Esophagus squamous epithelium (tissue), 5 donors: ENCODE results near the gene TCERG1L. TPM values are rescaled to one million over a fixed set of nuclear protein-coding genes. Genes with fewer than 3 reads are reported as not detected.

ENCODE experiments used
- DNase-seq: peaks from one replicate; lab custom pipeline; 2025; lab: John Stamatoyannopoulos, UW
- H3K27ac ChIP-seq, 4 donors: fragments of 200-600 bp; sonication (generic); one replicate each; pipeline ENCODE4 v1.5.1; 2016 to 2019; ENCODE audit warnings: mild to moderate bottlenecking in 1 of 4
- H3K27me3 ChIP-seq, 4 donors: fragments of 200-600 bp; sonication (generic); 1 replicate in 3 of 4; 2 replicates in 1 of 4; pipeline versions ENCODE4 v1.5.1 to v1.6.0; 2017 to 2021; ENCODE audit warnings: antibody characterized with exemption in 1 of 4
- H3K36me3 ChIP-seq, 3 donors: fragments of 200-600 bp; sonication (generic); one replicate each; pipeline ENCODE4 v1.5.1; 2016 to 2019
- H3K4me1 ChIP-seq, 3 donors: fragments of 200-600 bp; sonication (generic); one replicate each; pipeline ENCODE4 v1.5.1; 2017 to 2019
- H3K4me3 ChIP-seq, 4 donors: fragments of 200-600 bp; sonication (generic); 1 replicate in 3 of 4; 2 replicates in 1 of 4; pipeline ENCODE4 v1.5.1; 2016 to 2019; ENCODE audit warnings: mild to moderate bottlenecking in 2 of 4, moderate library complexity in 1 of 4
- H3K9me3 ChIP-seq, 3 donors: fragments of 200-600 bp; sonication (generic); one replicate each; pipeline ENCODE4 v1.5.1; 2016 to 2019
- CTCF ChIP-seq, 6 experiments: fragments of 450-650 bp in 4 of 6; fragments of 200-600 bp in 2 of 6; sonication (generic) in 2 of 6; IDR thresholded peaks; one replicate each; pipeline ENCODE4 v1.5.1; 2016 to 2019; ENCODE audit warnings: antibody characterized with exemption in 6 of 6, mild to moderate bottlenecking in 4 of 6, moderate library complexity in 4 of 6
- POLR2A ChIP-seq, 4 donors: fragments of 450-650 bp; IDR thresholded peaks; one replicate each; pipeline ENCODE4 v1.6.1; 2017; ENCODE audit warnings: antibody characterized with exemption in 4 of 4, mild to moderate bottlenecking in 4 of 4, moderate library complexity in 3 of 4
- WGBS, 2 donors: methylation state at CpG; one replicate each; pipeline ENCODE4 v1.1.5; 2018; 5-methylcytosine and 5-hydroxymethylcytosine counted together
- intact Hi-C: fragments of 100-400 bp; cut with DNase I; formaldehyde crosslinking; loops from one replicate; pipeline ENCODE4 v1.15.0; 2022
- total RNA-seq, 4 donors: library from RNA; depleted of rRNA; stranded (reverse); fragments of >200 nt; gene quantifications; one replicate each; pipeline ENCODE4 v1.1.0, GENCODE V29; 2016
- donor health status: DM: yes; HTN: yes; CAD: no.

TCERG1L gene
- total RNA-seq, 4 donors from 2014 or later: 0.12 to 2.9 (median 0.48) TPM

- DNase-seq: no peak
- TF ChIP-seq POLR2A (IDR thresholded peaks at IDR 0.05) (no peak), CTCF (IDR thresholded peaks at IDR 0.05) (no peak)
- intact Hi-C loops: no loop called here
- WGBS, 2 donors: 83% methylated on average over 12 to 15 of the region's 24 CpGs
- no peak overlapping the region for H3K27ac ChIP-seq
- H3K4me1 ChIP-seq: no peaks in the 10 kb centered on the region
- H3K4me3 ChIP-seq: no peak overlapping the region
- no peaks in the 10 kb centered on the region for H3K9me3 ChIP-seq
- no peaks in the 10 kb centered on the region for H3K27me3 ChIP-seq
- no peaks in the 10 kb centered on the region for H3K36me3 ChIP-seq
Observed at GRCh38 chr10:131116216-131116990, 195.1 kb downstream of the TCERG1L start.

- TF ChIP-seq POLR2A (IDR thresholded peaks at IDR 0.05) (no peak), CTCF (IDR thresholded peaks at IDR 0.05) (no peak)
- intact Hi-C loops: no loop called here
- Histone ChIP-seq H3K4me1 (no peaks in the 10 kb centered on the region), H3K27me3 (no peaks in the 10 kb centered on the region), H3K27ac (no peak overlapping the region), H3K4me3 (no peak overlapping the region), H3K9me3 (no peaks in the 10 kb centered on the region), H3K36me3 (no peaks in the 10 kb centered on the region)
- no peak for DNase-seq
- 62 to 80% methylated on average over 4 of the region's 4 CpGs for WGBS, 2 donors
Observed at GRCh38 chr10:131115801-131116200, 195.7 kb downstream of the TCERG1L start.

GRCh38 chr10:131115321-131115720 is 196.2 kb downstream of the TCERG1L start:
- Histone ChIP-seq H3K36me3 (no peaks in the 10 kb centered on the region), H3K4me3 (no peak overlapping the region), H3K27me3 (no peaks in the 10 kb centered on the region), H3K9me3 (no peaks in the 10 kb centered on the region), H3K4me1 (no peaks in the 10 kb centered on the region), H3K27ac (no peak overlapping the region)
- no peak for DNase-seq
- 92 to 97% methylated on average over 14 of the region's 14 CpGs for WGBS, 2 donors
- TF ChIP-seq CTCF (IDR thresholded peaks at IDR 0.05) (no peak), POLR2A (IDR thresholded peaks at IDR 0.05) (no peak)
- intact Hi-C loops: no loop called here

- Histone ChIP-seq H3K4me1 (no peaks in the 10 kb centered on the region), H3K9me3 (no peaks in the 10 kb centered on the region), H3K27ac (no peak overlapping the region), H3K36me3 (no peaks in the 10 kb centered on the region), H3K27me3 (no peaks in the 10 kb centered on the region), H3K4me3 (no peak overlapping the region)
- no peak for DNase-seq
- intact Hi-C loops: no loop called here
- no peak for TF ChIP-seq CTCF (IDR thresholded peaks at IDR 0.05)
- TF ChIP-seq POLR2A (IDR thresholded peaks at IDR 0.05): no peak
- 59 to 65% methylated on average over 8 to 9 of the region's 15 CpGs for WGBS, 2 donors
Observed at GRCh38 chr10:131114846-131115245, 196.7 kb downstream of the TCERG1L start.

- WGBS, 2 donors: 57 to 61% methylated on average over 6 of the region's 6 CpGs
- H3K36me3 ChIP-seq: no peaks in the 10 kb centered on the region
- H3K4me3 ChIP-seq: no peak overlapping the region
- intact Hi-C loops: no loop called here
- peaks cover 0 to 2% (median 0%) of the 10 kb centered on the region in 3 donors for H3K9me3 ChIP-seq
- no peaks in the 10 kb centered on the region for H3K4me1 ChIP-seq
- DNase-seq: no peak
- H3K27ac ChIP-seq: no peak overlapping the region
- no peak for TF ChIP-seq POLR2A (IDR thresholded peaks at IDR 0.05)
- H3K27me3 ChIP-seq: no peaks in the 10 kb centered on the region
Observed at GRCh38 chr10:131113709-131114291, 197.7 kb downstream of the TCERG1L start.
